Stimulated activated naive CD8-positive, alpha-beta T cell treated with anti-CD3 and anti-CD28 coated beads, Interleukin-15, Interleukin-2, amounts not matched to agents 100 ng/mL and 50 ng/mL, for 24 hours (primary cell): Measurements from ENCODE around the gene ADAMTS17.
A peak's percentile ranks its signal among the peaks of the same experiment; 100 is the strongest.

Experiments
- H3K27ac Mint-ChIP-seq: one replicate; pipeline ENCODE4 v1.8.0; 2021; ENCODE audit warnings: mild to moderate bottlenecking, mixed read lengths
- H3K27me3 Mint-ChIP-seq: one replicate; pipeline ENCODE4 v1.8.0; 2021; ENCODE audit warnings: mixed read lengths
- H3K36me3 Mint-ChIP-seq: one replicate; pipeline ENCODE4 v1.8.0; 2021; ENCODE audit warnings: low read depth, mixed read lengths
- H3K4me1 Mint-ChIP-seq: one replicate; pipeline ENCODE4 v1.8.0; 2021; ENCODE audit warnings: low read depth, mixed read lengths
- H3K4me3 Mint-ChIP-seq: one replicate; pipeline ENCODE4 v1.8.0; 2021; ENCODE audit warnings: mild to moderate bottlenecking, mixed read lengths
- H3K9me3 Mint-ChIP-seq: one replicate; pipeline ENCODE4 v1.8.0; 2021; ENCODE audit warnings: mixed read lengths

The ADAMTS17 gene

GRCh38 chr15:100245487-100245820, 96.3 kb downstream of the ADAMTS17 start:
- Mint-ChIP-seq H3K27me3 (no peaks in the 10 kb centered on the region), H3K36me3 (peaks cover 3% of the 10 kb centered on the region), H3K9me3 (peaks cover 4% of the 10 kb centered on the region), H3K4me1 (no peaks in the 10 kb centered on the region), H3K4me3 (no peak overlapping the region), H3K27ac (no peak overlapping the region)

- no peak overlapping the region for H3K4me3 Mint-ChIP-seq
- H3K27me3 Mint-ChIP-seq: no peaks in the 10 kb centered on the region
- H3K4me1 Mint-ChIP-seq: no peaks in the 10 kb centered on the region
- H3K36me3 Mint-ChIP-seq: peaks cover 3% of the 10 kb centered on the region
- peaks cover 4% of the 10 kb centered on the region for H3K9me3 Mint-ChIP-seq
- H3K27ac Mint-ChIP-seq: no peak overlapping the region
Observed at GRCh38 chr15:100244796-100245486, 96.8 kb downstream of the ADAMTS17 start.

GRCh38 chr15:100242989-100243388, 98.8 kb downstream of the ADAMTS17 start:
- Mint-ChIP-seq H3K9me3 (peaks cover 4% of the 10 kb centered on the region), H3K4me3 (no peak overlapping the region), H3K4me1 (no peaks in the 10 kb centered on the region), H3K36me3 (peaks cover 3% of the 10 kb centered on the region), H3K27ac (no peak overlapping the region), H3K27me3 (no peaks in the 10 kb centered on the region)

DNA sequence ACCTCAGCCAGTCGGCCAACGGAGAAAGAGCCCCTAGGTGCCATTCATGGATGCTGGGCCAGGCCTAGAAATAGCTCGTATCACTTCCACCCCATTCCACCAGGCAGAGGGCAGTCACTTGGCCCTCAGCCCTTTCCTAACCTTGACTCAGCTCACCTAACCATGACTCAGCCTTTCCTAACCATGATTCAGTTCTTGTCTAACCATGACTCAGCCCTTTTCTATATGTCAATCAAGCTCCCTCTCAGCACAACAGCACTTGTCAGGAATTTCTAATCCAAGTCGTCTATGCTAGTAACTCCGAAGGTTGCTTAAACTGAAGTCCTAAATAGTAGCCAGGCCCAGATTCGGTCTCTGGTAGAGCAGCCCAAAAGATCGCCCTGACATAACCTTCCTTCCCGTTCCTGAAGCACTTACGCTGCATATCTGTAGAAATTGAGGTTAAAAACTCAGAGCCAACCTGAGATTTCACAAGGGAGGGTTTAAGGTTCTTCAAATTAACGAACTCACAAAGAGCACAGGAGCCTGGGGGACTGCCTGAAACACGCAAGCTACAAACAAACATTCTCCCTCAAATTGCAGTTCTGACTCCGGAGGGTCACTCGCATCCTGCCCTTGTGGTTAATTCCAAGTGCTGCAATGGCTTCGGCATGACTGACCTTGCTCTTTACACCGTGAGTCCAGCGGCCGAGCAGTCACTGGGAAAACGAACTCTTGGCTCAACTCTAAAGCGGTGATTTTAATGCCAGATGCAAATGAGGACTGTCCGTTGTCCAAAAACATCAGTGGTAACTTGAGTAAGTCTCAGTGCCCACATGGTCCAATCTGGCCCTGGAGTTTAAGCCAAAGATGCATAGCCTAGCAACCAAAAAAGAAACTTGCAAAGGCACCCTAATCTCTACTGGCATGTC, 99.9 kb downstream of the ADAMTS17 start:
- Mint-ChIP-seq H3K9me3 (peaks cover 4% of the 10 kb centered on the region), H3K36me3 (peaks cover 3% of the 10 kb centered on the region), H3K4me3 (no peak overlapping the region), H3K27ac (peak overlapping the region; percentile 7), H3K4me1 (no peaks in the 10 kb centered on the region), H3K27me3 (no peaks in the 10 kb centered on the region)

- Mint-ChIP-seq H3K36me3 (no peaks in the 10 kb centered on the region), H3K27me3 (no peaks in the 10 kb centered on the region), H3K4me1 (no peaks in the 10 kb centered on the region), H3K27ac (no peak overlapping the region), H3K9me3 (no peaks in the 10 kb centered on the region), H3K4me3 (no peak overlapping the region)
Observed at GRCh38 chr15:100236981-100237720, 104.6 kb downstream of the ADAMTS17 start.

DNA sequence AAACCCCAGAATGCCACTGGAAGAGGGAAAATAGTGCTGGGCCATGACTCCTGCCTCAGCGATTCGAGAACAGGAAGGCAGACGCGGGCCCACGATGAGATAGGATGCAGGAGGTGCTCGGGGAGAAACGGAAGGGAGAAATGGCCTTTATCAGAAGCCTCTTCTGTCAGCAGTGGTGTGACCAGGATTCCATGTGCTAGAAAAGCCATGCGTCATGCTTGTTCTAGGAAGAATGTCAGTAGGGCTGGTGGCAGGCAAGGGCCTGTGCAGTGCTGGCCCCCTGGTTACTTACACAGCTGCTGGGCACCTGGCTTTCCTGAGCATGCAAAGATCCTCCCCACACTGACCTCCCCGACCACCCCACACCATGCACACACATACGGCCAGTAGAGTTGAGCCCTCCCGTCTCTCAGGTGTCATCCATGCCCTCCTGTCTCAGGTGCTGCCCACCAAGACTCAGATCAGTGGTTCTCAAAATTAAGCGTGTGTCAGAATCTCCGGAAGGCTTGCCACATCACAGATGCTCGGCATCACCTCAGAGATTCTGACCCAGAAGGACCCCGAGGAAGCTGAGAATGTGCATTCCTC, 106.7 kb downstream of the ADAMTS17 start:
- H3K27ac Mint-ChIP-seq: no peak overlapping the region
- H3K27me3 Mint-ChIP-seq: no peaks in the 10 kb centered on the region

DNA sequence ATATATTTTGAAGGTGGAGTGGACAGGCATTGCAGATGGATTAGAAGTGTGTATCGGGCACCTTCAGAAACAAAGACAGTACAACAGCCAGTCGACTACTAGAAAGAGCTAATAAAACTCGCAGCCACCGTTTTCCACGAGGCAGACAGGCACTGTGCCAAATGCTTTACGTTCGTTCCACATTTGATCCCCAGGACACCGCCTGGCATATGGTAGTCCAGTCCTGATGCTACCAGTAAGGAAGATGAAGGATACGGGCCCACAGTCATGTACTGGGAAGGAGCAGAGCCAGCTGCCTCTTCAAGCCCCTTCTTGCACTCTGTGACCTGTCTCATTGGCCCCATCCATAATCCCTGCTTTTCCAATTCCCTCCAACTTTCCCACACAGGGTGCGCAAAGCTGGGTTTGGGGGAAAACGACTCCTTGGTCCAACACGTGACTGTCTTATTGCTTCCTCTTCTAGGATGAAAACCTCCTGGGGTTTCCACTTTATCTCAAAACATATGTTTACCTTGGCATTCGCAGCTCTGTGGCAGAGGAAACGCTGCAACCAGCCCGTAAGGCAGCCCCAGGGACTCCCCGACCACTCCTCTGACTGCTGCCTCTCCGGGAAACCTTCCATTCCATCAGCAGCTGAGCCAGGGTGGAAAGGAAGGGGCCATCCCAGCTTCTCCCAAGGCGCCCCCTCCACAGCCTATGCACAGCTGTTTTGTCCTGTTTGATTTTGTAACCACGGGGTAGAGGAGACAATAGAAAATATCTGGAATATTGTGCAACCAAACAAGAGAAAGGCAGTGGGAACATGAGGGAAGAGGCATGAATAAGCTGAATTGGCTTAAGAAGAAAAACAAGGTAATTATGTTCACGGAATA, 107.4 kb downstream of the ADAMTS17 start:
- no peaks in the 10 kb centered on the region for H3K36me3 Mint-ChIP-seq
- no peaks in the 10 kb centered on the region for H3K27me3 Mint-ChIP-seq
- no peak overlapping the region for H3K27ac Mint-ChIP-seq
- no peak overlapping the region for H3K4me3 Mint-ChIP-seq
- H3K4me1 Mint-ChIP-seq: peaks cover 11% of the 10 kb centered on the region
- no peaks in the 10 kb centered on the region for H3K9me3 Mint-ChIP-seq

More for the DNA sequence above, 106.7 kb downstream of the ADAMTS17 start:
- peaks cover 4% of the 10 kb centered on the region for H3K4me1 Mint-ChIP-seq
- H3K36me3 Mint-ChIP-seq: no peaks in the 10 kb centered on the region
- H3K4me3 Mint-ChIP-seq: no peak overlapping the region
- no peaks in the 10 kb centered on the region for H3K9me3 Mint-ChIP-seq

GRCh38 chr15:100230784-100231183, 111.0 kb downstream of the ADAMTS17 start:
- H3K9me3 Mint-ChIP-seq: no peaks in the 10 kb centered on the region
- no peaks in the 10 kb centered on the region for H3K36me3 Mint-ChIP-seq
- H3K4me1 Mint-ChIP-seq: peaks cover 16% of the 10 kb centered on the region
- H3K4me3 Mint-ChIP-seq: no peak overlapping the region
- no peaks in the 10 kb centered on the region for H3K27me3 Mint-ChIP-seq
- no peak overlapping the region for H3K27ac Mint-ChIP-seq

GRCh38 chr15:100229181-100230163, 112.3 kb downstream of the ADAMTS17 start:
- Mint-ChIP-seq H3K36me3 (no peaks in the 10 kb centered on the region), H3K4me1 (peaks cover 24% of the 10 kb centered on the region), H3K9me3 (no peaks in the 10 kb centered on the region), H3K27me3 (no peaks in the 10 kb centered on the region), H3K27ac (no peak overlapping the region), H3K4me3 (no peak overlapping the region)

DNA sequence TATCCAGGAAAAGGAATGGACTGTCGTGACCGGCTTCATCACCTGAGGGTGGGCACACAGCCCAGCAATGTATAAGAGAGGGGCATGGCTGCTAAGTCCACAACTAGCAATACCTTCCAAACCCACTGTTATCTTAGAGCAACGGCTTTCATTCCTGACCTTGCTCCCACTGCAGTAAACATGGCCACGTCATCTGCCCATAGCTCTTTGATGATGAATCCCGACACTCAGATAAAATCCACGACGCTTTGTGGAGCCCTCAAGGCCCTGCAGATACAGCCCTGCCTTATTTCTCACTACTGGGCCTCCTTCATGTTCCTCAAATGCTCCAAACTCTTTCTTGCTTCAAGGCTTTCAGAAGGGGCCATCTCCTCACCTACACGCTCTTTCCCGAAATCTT, 114.0 kb downstream of the ADAMTS17 start:
- H3K4me1 Mint-ChIP-seq: peaks cover 31% of the 10 kb centered on the region
- H3K9me3 Mint-ChIP-seq: no peaks in the 10 kb centered on the region
- H3K4me3 Mint-ChIP-seq: no peak overlapping the region
- no peak overlapping the region for H3K27ac Mint-ChIP-seq
- H3K27me3 Mint-ChIP-seq: no peaks in the 10 kb centered on the region
- no peaks in the 10 kb centered on the region for H3K36me3 Mint-ChIP-seq

- Mint-ChIP-seq H3K36me3 (no peaks in the 10 kb centered on the region), H3K27me3 (no peaks in the 10 kb centered on the region), H3K4me1 (peaks cover 31% of the 10 kb centered on the region), H3K9me3 (no peaks in the 10 kb centered on the region), H3K4me3 (no peak overlapping the region), H3K27ac (no peak overlapping the region)
Observed at GRCh38 chr15:100226107-100226506, 115.7 kb downstream of the ADAMTS17 start.

- no peak overlapping the region for H3K27ac Mint-ChIP-seq
- peaks cover 21% of the 10 kb centered on the region for H3K4me1 Mint-ChIP-seq
- no peak overlapping the region for H3K4me3 Mint-ChIP-seq
- no peaks in the 10 kb centered on the region for H3K27me3 Mint-ChIP-seq
- H3K9me3 Mint-ChIP-seq: no peaks in the 10 kb centered on the region
- no peaks in the 10 kb centered on the region for H3K36me3 Mint-ChIP-seq
Observed at GRCh38 chr15:100224206-100225185, 117.3 kb downstream of the ADAMTS17 start.
